Adrenal gland (tissue), 12 donors: ENCODE measurements around the gene MGAM2. TPM values are rescaled to one million over a fixed set of nuclear protein-coding genes. Genes with fewer than 3 reads are reported as not detected.

Experiments used
- DNase-seq, 7 donors: peaks; one replicate each; pipeline ENCODE4 v3.0.0-alpha.2; 2019 to 2020
- H3K27ac ChIP-seq, 5 donors: fragments of 200-600 bp; sonication (generic) in 4 of 5; 1 replicate in 3 of 5; 2 replicates in 2 of 5; pipeline versions ENCODE4 v1.5.1 to v1.8.0; 2016 to 2020; ENCODE audit warnings: mild to moderate bottlenecking in 1 of 5
- H3K27me3 ChIP-seq: fragments of 200-600 bp; 2 replicates; pipeline ENCODE4 v1.8.0; 2021
- H3K36me3 ChIP-seq, 2 donors: fragments of 200-600 bp; replicated peaks in 1 of 2; 1 replicate in 1 of 2; 2 replicates in 1 of 2; pipeline versions ENCODE4 v1.5.1 to v1.8.0; 2018 to 2022
- H3K4me1 ChIP-seq, 2 donors: fragments of 200-600 bp; replicated peaks in 1 of 2; 1 replicate in 1 of 2; 2 replicates in 1 of 2; pipeline versions ENCODE4 v1.5.1 to v1.8.0; 2018 to 2021
- H3K4me3 ChIP-seq, 4 donors: fragments of 200-600 bp; sonication (generic) in 3 of 4; one replicate each; pipeline ENCODE4 v1.5.1; 2016 to 2018
- H3K9me3 ChIP-seq, 3 donors: fragments of 200-600 bp; sonication (generic) in 1 of 3; replicated peaks in 1 of 3; 1 replicate in 2 of 3; 2 replicates in 1 of 3; pipeline versions ENCODE4 v1.5.1 to v1.8.0; 2016 to 2021
- CTCF ChIP-seq, 6 experiments: fragments of 450-650 bp in 4 of 6; fragments of 200-600 bp in 2 of 6; sonication (generic) in 1 of 6; IDR thresholded peaks; 1 replicate in 5 of 6; 2 replicates in 1 of 6; pipeline versions ENCODE4 v1.5.1 to v1.8.0; 2016 to 2021; ENCODE audit warnings: antibody characterized with exemption in 6 of 6, mild to moderate bottlenecking in 2 of 6, moderate library complexity in 1 of 6
- POLR2A ChIP-seq, 2 donors: fragments of 450-650 bp; IDR thresholded peaks; one replicate each; pipeline ENCODE4 v1.6.1; 2017; ENCODE audit warnings: antibody characterized with exemption in 2 of 2, mild to moderate bottlenecking in 2 of 2, moderate library complexity in 1 of 2
- WGBS, 4 donors: extraction: QIAGEN DNeasy Blood & Tissue Kit in 2 of 4; methylation state at CpG; one replicate each; pipeline versions ENCODE4 v1.1.5 to v1.1.7; 2013 to 2017; 5-methylcytosine and 5-hydroxymethylcytosine counted together
- intact Hi-C, 2 donors: fragments of 100-400 bp; cut with DNase I; formaldehyde crosslinking; loops; one replicate each; pipeline versions ENCODE4 v1.14.1 to v1.15.0; 2022 to 2023
- polyA plus RNA-seq, 3 donors: library from polyadenylated mRNA; stranded (reverse); fragments of 200-250 nt in 2 of 3; fragments of 350-450 nt in 1 of 3; fragmentation: Illumina TruSeq in 1 of 3; extraction: RNeasy Lipid Tissue Mini Kit (QIAGEN cat#74804) in 1 of 3; gene quantifications; one replicate each; pipeline ENCODE4 v1.2.3, GENCODE V29; 2013 to 2014
- total RNA-seq, 9 donors: library from RNA; depleted of rRNA in 4 of 9; stranded (reverse); fragments of >200 nt in 4 of 9; fragments of 120-200 nt in 1 of 9; fragmentation: NEBNext Ultra II Directional in 1 of 9; extraction: Animal tissue kit (Norgen Biotek cat#: 25700) in 1 of 9; gene quantifications; one replicate each; pipeline versions ENCODE4 v1.1.0 to v1.2.4, GENCODE V29; 2013 to 2023
- donor health status: healthy with polysubstance abuse.
- donor health status: Bipolar disorder and iron deficiency.
- donor health status: DM: yes; HTN: yes; CAD: no.
- donor health status: DM: no; HTN: no; CAD: no.
- donor health status: DM: no; HTN: no; CAD: no.
- donor health status: DM: yes; HTN: yes; CAD: no.

MGAM2 gene
- total and polyA plus RNA-seq, 12 donors = under 0.01 to 0.05 TPM; not detected in 10

DNA sequence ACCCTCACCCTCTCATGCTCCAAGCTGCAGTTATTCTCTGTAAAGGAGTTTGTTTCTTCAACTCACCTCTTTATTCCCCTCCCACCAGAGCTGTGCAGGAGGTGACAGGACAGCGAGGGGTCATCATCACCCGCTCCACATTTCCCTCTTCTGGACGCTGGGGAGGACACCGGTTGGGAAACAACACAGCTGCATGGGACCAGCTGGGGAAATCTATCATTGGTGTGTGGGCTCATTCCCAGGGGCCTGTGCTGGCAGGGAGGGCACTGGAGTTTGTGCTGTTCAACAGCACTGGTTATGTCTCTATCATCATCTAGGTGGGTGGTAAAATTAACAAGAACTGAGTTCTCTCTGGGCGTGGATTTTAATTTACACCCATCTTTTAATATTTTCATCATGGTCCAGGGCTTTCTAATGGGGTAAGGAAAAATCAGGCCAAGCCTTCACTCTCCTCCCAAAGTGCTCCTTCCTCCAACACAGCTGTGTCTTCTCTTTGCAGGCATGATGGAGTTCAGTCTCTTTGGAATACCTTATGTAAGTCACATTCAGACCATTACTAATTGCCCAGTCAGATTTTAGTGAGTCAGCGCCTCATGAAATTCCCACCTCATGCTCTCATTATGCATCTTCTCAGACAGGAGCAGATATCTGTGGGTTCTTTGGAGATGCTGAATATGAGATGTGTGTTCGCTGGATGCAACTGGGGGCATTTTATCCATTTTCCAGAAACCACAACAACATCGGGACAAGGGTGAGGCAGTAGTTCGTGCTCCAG is 84.7 kb downstream of the MGAM2 start:
- Histone ChIP-seq H3K27ac (no peak overlapping the region), H3K4me3 (no peak overlapping the region), H3K27me3 (no peaks in the 10 kb centered on the region), H3K36me3 (no peaks in the 10 kb centered on the region), H3K9me3 (no peaks in the 10 kb centered on the region), H3K4me1 (no peaks in the 10 kb centered on the region)
- TF ChIP-seq CTCF (IDR thresholded peaks at IDR 0.05) (no peak), POLR2A (IDR thresholded peaks at IDR 0.05) (no peak)
- no peak for DNase-seq
- intact Hi-C loops = no loop called here
- WGBS, 4 donors = 66 to 73% (median 69%) methylated on average over 9 of the region's 9 CpGs

DNA sequence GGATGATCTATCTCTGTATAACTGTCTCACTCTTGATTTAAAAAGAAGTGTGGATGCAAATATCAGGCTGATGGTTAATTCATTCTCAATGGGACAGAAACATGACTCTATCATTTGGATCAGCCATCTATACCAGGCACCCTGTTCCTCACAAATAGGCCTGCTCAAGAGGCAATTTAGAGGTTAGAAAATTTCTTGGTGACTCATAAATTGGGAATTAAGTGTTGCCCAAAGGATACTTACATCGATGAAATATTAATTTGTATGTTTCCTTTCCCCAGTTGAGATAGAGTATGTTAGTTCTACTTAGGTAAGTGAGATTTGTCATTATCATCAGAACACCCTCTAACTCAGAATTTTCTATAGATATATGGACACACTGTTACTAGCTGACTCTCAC is 88.7 kb downstream of the MGAM2 start:
- DNase-seq = no peak
- Histone ChIP-seq H3K36me3 (no peaks in the 10 kb centered on the region), H3K27ac (no peak overlapping the region), H3K9me3 (no peaks in the 10 kb centered on the region), H3K27me3 (no peaks in the 10 kb centered on the region), H3K4me1 (no peaks in the 10 kb centered on the region), H3K4me3 (no peak overlapping the region)
- WGBS, 4 donors = 79 to 84% (median 82%) methylated on average over 1 of the region's 1 CpG
- TF ChIP-seq CTCF (IDR thresholded peaks at IDR 0.05) = no peak
- no peak for TF ChIP-seq POLR2A (IDR thresholded peaks at IDR 0.05)
- intact Hi-C loops = no loop called here

- no peak overlapping the region for H3K27ac ChIP-seq
- no peak overlapping the region for H3K4me3 ChIP-seq
- no peak for DNase-seq
- 23 to 44% (median 33%) methylated on average over 1 of the region's 1 CpG for WGBS, 4 donors
- H3K4me1 ChIP-seq = no peaks in the 10 kb centered on the region
- H3K9me3 ChIP-seq = no peaks in the 10 kb centered on the region
- TF ChIP-seq POLR2A (IDR thresholded peaks at IDR 0.05) (no peak), CTCF (IDR thresholded peaks at IDR 0.05) (no peak)
- intact Hi-C loops = no loop called here
- no peaks in the 10 kb centered on the region for H3K27me3 ChIP-seq
- no peaks in the 10 kb centered on the region for H3K36me3 ChIP-seq
Observed at GRCh38 chr7:142228537-142229104, 117.1 kb downstream of the MGAM2 start.

- DNase-seq = no peak
- WGBS, 4 donors = 24 to 56% (median 38%) methylated on average over 6 to 7 of the region's 7 CpGs
- TF ChIP-seq POLR2A (IDR thresholded peaks at IDR 0.05) (no peak), CTCF (IDR thresholded peaks at IDR 0.05) (no peak)
Observed at GRCh38 chr7:142231716-142232115, 120.2 kb downstream of the MGAM2 start.

More at GRCh38 chr7:142231716-142232115, 120.2 kb downstream of the MGAM2 start:
- no peak overlapping the region for H3K27ac ChIP-seq
- no peaks in the 10 kb centered on the region for H3K36me3 ChIP-seq
- H3K4me3 ChIP-seq = no peak overlapping the region
- intact Hi-C loops = no loop called here
- no peaks in the 10 kb centered on the region for H3K9me3 ChIP-seq
- H3K27me3 ChIP-seq = no peaks in the 10 kb centered on the region
- no peaks in the 10 kb centered on the region for H3K4me1 ChIP-seq
